KBM-7 (cell line): ENCODE results near the gene COL12A1.

Source experiments
- DNase-seq: peaks from one replicate; pipeline ENCODE4 v3.0.0-alpha.2; 2015
- in situ Hi-C: fragments of 300-500 bp; cut with MboI; formaldehyde crosslinking; loops from 2 replicates; pipeline ENCODE4 v1.14.3; 2020; ENCODE audit warnings: low sequenced_read_pairs, low pct_unique_long_range_greater_than_20kb, mixed read lengths

COL12A1 gene

DNA sequence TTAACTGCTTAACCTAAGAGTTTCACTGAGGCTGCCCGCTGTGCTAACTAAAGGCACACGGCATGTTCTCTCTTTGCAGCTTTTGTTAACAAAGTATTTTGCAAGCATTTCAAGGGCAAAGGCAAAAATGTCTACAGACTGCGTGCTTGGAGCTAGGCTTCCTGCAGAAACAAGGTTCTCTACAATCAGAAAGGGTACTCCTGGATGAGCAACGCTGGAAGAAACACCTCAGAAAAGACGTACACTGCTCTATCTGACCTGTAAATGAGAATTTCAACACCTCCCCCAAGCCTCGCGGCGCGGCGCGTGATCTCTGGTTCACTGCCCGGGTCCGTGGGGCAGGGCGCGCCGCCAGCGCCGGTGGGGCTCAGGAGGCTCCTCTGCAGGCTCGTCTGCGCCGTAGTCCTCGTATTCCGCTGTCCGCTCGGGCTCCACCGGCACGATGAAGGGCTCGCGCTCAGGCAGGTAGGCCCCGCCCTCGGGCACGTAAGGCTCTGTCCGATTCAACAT is 120.9 kb downstream of the COL12A1 start:
- in situ Hi-C loops = no loop called here
- DNase-seq = no peak

DNA sequence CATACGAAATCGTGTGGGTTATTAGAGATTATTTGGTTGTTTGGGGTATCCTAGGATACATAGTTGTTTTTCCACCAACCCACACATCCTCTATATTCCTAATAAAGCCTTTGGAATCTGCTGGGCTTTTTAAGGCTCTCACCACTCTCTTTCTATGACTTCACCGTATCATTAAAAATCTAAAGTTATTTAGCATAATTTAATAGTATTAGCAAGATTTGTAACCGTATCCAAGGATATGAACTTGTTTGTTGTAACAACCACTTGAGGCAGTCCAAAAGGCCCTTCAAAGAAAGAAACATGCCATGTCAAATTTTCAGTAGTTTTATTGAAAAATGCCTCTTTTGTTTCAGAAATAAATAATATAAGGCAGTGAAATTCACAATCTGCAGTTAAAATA is 121.8 kb downstream of the COL12A1 start:
- no peak for DNase-seq
- in situ Hi-C loops = no loop called here

DNA sequence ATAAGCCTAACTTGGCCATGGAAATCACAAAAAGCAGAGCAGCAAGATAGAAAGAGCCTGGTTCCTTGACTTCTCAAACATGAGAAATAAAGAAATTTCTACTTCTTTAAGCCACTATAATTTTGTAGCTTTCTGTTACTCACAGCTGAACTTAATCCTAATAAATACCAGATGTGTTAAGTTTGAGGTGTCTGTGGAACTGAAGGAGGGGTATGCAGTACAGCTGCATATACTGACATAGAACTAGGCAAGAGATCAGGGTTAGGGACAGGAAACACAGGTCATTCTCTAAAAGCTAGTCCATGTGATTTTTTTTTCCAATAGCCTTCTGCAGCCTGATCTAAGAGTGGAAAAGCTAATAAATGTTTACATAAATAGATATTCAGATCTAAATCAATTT is 123.9 kb downstream of the COL12A1 start:
- in situ Hi-C loops = no loop called here
- no peak for DNase-seq

DNA sequence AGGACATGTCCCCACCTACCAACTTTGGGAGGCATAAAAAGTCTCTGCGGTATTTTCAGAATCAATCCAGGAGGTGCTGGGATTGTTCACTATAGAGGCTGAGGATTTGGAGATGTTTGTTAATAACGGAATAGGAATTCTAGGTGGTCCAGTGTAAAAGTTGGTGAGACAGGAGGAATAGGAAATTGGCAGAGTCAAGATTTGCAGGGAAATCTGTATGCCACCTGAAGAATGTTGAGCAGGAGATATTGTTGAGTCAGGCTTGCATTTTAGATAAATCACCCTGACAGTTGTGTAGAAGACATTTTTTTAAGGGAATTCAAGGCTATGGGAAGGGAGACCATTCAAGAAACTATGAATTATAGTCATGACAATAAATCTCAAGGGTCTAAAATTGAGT is 124.8 kb downstream of the COL12A1 start:
- DNase-seq = no peak

DNA sequence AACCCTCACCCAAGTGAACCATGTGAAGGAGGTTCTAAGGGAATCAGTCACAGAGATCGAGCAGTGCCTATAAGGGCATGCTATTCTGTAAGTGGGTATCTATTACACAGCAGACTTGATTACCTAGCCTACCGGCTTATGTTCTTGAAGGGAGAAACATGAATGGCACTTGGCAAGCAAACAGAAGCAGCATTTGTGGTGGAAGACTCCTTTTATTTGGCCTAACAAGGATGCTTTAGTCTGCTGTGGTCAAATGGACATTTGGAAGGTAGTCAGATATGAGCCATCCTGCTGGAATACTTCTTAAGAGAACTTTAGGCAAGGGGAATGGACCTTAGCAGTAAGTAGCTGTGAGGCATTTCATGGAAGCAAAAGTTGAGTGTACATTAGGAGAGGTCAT is 126.3 kb downstream of the COL12A1 start:
- DNase-seq = no peak
- in situ Hi-C loops = no loop called here

More for the DNA sequence above, 124.8 kb downstream of the COL12A1 start:
- in situ Hi-C loops = no loop called here

DNA sequence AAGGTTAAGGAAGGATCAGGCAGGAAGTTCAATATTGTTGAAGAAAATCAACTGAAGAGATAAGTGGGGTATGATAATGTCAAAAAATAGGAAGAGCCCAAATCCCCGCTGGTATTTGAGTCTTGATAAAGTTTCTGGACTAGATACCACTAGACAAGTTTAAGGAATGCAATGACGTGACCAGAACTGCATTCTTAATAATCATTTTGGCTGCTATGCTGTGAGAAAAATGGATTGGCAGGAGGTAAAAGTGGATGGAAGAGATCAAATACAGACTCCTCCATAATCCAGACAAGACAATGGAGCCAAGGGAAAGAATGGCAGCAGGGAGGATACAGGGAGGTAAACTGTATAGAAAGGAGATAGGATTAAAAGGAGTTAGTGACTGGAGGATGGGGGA is 128.2 kb downstream of the COL12A1 start:
- no peak for DNase-seq
- in situ Hi-C loops = no loop called here

DNA sequence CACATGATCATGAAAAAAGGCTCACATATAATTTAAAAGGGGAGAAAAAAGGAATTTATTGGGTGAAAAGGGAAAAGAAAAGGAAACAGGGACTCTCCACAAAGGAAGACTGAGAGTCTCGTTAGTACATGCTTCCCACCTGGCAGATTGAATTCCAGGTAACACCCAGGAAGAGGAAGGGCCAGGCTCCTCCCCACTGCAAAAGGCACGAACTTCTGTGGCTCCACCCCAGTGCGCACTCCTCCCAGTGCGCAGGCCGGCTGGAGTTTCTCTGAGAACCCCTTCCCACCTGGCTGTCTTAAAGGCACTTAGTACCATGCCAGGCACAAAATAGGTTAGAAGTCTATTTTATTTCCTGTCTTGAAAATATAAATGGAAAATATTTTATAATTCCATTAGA is 129.8 kb downstream of the COL12A1 start:
- in situ Hi-C loops = no loop called here
- DNase-seq = no peak

DNA sequence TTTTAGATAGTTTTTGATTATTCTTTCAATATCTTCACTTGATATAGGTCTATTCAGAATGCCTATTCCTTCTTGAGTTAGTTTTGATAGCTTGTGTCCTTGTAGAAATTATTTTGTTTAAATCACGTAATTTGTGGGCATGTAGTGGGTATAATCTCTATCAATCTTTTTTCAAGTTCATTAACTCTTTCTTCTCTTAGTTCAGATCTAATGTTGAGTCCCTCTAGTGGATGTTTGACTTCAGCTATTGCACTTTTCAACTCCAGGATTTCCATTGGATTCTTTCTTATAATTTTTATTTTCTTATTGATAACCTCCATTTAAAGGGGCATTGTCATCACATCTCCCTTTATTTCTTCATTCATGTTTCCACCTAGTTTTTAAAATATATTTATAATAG is 135.6 kb downstream of the COL12A1 start:
- in situ Hi-C loops = no loop called here
- DNase-seq = no peak

DNA sequence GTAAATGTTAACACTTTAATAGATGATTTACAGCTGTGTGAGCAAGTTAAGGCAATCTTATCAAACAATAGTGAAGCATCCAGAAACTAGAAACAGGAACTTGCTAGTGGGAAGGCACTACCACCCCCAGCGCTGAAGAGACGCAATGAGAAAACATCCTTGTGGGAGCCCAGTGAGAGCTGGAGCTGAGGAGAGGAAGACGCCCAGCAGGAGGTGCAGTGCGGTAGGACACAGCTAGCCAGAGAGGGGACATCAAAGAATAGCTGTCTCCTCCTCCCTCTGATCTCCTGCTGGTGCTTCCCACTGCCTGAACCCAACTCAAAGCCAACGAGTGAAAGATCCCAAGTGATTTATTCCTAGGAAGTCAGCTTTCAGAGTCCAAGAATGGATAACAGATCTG is 140.3 kb downstream of the COL12A1 start:
- in situ Hi-C loops = no loop called here
- peak; percentile 19 for DNase-seq

DNA sequence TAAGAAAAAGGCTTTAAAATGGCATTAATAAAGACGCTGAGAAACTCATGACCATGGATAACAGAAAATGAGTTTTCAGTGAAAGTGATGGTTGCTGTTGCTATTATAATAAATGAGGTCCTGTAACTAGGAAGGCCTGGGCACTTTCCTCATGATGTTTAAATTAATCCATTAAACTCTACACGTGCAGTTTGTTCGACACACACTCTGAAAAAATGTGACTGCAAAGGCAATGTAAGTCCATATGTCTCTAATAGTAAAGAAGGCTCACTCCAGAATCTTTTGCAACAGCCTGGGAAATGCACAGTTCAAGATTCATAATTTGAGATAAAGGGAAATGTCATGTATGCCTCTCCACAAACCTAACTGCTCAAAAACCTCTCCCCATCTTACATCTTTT is 153.4 kb downstream of the COL12A1 start:
- no peak for DNase-seq
- in situ Hi-C loops = no loop called here

DNA sequence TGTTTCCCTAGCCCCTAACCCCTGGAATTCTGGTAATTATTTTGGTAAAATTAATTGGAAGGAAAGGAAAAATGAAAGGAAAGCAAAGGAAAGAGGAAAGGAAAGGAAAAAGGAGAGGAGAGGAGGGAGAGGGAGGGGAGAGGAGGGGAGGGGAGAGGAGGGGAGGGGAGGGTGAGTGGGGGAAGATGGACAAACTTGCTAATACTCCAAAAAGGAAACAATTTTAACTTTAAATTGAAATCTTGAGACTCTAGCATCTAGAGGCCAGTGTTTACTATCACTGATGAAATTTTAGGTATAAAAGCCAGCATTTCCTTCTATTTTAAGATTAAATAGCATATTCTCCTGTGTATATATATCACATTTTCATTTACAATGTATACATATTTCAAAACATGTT is 156.5 kb downstream of the COL12A1 start:
- in situ Hi-C loops = no loop called here
- DNase-seq = no peak

DNA sequence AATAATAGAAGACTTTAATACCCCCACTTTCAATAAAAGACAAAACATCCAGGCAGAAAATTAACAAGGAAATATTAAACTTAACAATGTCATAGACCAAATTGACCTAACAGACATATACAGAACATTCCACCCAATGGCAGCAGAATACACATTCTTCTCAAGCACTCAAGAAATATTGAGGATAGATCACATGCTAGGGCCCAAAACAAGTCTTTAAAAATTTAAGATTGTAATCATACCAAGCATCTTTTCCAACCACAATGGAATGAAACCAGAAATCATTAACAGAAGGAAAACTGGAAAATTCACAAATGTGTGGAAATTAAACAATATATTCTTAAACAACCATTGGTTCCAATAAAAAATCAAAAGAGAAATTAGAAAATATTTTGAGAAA is 161.0 kb downstream of the COL12A1 start:
- DNase-seq = no peak
- in situ Hi-C loops = no loop called here

DNA sequence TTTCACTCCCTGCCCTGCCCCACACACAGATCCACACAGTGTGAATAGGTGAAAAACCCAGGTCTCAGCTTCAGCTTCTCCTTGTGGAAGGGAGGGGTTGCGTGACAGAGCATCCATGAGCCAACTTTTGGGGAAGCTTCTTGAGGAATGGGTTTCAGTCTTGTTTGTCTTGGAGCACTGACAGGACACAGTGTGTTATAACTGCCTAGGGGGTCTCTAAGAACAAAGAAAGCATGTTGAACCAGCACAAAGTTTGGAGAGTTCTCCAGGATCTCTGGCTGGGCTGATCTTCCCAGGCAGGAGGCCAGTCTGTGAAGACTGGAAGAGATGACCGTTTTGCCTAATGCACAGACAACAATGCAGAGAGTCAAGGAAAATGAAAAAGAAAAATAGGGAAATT is 164.5 kb downstream of the COL12A1 start:
- DNase-seq = no peak
- in situ Hi-C loops = no loop called here
